ENCODE measurements around the gene CLEC16A.
"Not testable (repeated sequence)": the region's sequence is repeated elsewhere in the genome, so short reads cannot be mapped to it uniquely, and the experiment has no call there.

CLEC16A gene

GRCh38 chr16:11088074-11088730 is 143.8 kb downstream of the CLEC16A start:
- no peak for FAIRE-seq

- FAIRE-seq: no peak
Measured at GRCh38 chr16:11088831-11089230, 144.5 kb downstream of the CLEC16A start.

GRCh38 chr16:11089504-11090124 is 145.2 kb downstream of the CLEC16A start:
- FAIRE-seq: no peak

GRCh38 chr16:11090232-11090631 is 145.9 kb downstream of the CLEC16A start:
- no peak for FAIRE-seq

GRCh38 chr16:11091021-11091785 is 146.8 kb downstream of the CLEC16A start:
- FAIRE-seq: no peak

GRCh38 chr16:11092788-11093571 is 148.6 kb downstream of the CLEC16A start:
- no peak for FAIRE-seq

- no peak for FAIRE-seq
Measured at GRCh38 chr16:11093572-11094074, 149.3 kb downstream of the CLEC16A start.

- no peak for FAIRE-seq
Measured at GRCh38 chr16:11094075-11094856, 149.9 kb downstream of the CLEC16A start.

- no peak for FAIRE-seq
Measured at GRCh38 chr16:11094857-11095565, 150.6 kb downstream of the CLEC16A start.

GRCh38 chr16:11095935-11096334 is 151.6 kb downstream of the CLEC16A start:
- no peak for FAIRE-seq

- FAIRE-seq: no peak
Measured at GRCh38 chr16:11097094-11097786, 152.9 kb downstream of the CLEC16A start.

- FAIRE-seq: no peak
Measured at GRCh38 chr16:11097787-11098167, 153.4 kb downstream of the CLEC16A start.

- no peak for FAIRE-seq
Measured at GRCh38 chr16:11098601-11099390, 154.4 kb downstream of the CLEC16A start.

GRCh38 chr16:11099672-11100205 is 155.4 kb downstream of the CLEC16A start:
- no peak for FAIRE-seq

- no peak for FAIRE-seq
Measured at GRCh38 chr16:11100239-11100750, 155.9 kb downstream of the CLEC16A start.

- no peak for FAIRE-seq
Measured at GRCh38 chr16:11101283-11101682, 156.9 kb downstream of the CLEC16A start.

- no peak for FAIRE-seq
Measured at GRCh38 chr16:11101695-11102522, 157.5 kb downstream of the CLEC16A start.

- FAIRE-seq: no peak
Measured at GRCh38 chr16:11102523-11102898, 158.1 kb downstream of the CLEC16A start.

GRCh38 chr16:11103301-11103700 is 158.9 kb downstream of the CLEC16A start:
- FAIRE-seq: not testable (repeated sequence)

All from G401.6 (cell line).